OCI-M1 (cell line): ENCODE measurements around the gene MAP4K2.

Experiments used
- DNase-seq: peaks from one replicate; lab custom pipeline; 2025; lab: John Stamatoyannopoulos, UW

MAP4K2 gene

DNA sequence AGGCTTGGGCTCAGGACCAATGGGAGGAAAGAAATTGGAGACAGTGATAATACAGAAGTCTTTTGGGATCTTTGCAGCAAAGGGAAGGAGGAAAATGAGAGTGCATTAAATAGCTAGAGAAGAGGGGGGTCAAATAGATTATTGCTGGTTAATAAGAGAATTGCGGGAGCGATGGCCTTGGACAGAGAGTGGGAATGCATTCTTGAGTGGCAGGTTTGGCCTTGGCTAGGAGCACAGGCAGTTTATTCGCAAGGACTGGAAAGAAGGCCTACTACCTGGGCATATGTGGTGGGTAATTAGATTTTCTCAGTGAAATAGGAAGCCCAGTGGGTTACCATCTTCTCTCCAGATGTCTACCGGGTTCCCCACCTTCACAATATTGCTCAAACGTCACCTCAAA, 10.8 kb upstream of the MAP4K2 start:
- DNase-seq = no peak

DNA sequence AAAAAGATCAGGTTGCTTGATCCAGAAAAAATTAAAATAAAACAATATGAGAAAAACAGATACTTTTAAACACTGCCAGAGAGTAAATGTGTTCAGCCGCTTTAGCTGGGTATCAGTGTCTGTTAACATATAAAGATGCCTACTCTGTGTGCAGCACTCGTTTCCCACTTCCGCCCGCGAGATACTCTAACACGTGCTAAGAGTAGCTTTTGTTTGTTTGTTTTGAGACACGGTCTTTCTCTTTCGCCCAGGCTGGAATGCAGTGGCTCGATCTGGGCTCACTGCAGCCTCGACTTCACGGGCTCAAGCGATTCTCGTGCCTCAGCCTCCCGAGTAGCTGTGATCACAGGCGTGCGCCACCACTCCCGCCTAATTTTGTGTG, 7.9 kb upstream of the MAP4K2 start:
- DNase-seq = no peak

DNA sequence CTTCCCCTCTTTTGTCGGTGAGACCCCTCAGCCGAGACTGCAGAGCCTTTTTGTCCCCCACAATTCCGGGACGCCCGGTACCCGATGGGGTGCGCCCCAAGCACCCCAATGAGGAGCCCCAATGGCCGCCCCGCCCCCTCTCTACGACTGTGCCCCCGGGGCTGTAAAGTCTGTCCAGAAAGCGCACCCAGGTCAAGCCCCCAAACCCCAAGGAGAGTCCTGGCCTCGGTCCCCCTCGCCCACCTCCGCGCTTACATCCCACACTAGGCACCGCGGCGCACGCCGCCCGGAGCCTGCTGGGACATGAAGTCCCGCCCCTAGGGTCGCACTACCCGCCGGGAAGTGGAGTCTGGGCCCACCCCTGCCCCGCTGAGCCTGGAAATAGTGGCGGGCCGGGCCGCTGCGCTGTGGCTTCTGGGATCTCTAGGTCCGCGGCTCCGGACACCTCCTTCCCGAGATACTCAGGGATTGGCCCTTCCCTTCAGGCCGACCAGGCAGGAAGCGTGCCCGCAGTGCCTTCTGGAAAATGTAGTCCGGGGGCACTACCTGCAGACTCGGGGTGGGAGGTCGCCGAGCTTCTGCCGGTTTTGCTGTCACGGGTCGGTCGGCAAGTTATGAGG, 7.4 kb upstream of the MAP4K2 start, which contains the start of gene MEN1:
TSS of gene MEN1 (minus strand) at position 281 of the 620 bp plus-strand sequence. CDS start 442 bp downstream, outside the sequence.
- DNase-seq = peak; percentile 98

DNA sequence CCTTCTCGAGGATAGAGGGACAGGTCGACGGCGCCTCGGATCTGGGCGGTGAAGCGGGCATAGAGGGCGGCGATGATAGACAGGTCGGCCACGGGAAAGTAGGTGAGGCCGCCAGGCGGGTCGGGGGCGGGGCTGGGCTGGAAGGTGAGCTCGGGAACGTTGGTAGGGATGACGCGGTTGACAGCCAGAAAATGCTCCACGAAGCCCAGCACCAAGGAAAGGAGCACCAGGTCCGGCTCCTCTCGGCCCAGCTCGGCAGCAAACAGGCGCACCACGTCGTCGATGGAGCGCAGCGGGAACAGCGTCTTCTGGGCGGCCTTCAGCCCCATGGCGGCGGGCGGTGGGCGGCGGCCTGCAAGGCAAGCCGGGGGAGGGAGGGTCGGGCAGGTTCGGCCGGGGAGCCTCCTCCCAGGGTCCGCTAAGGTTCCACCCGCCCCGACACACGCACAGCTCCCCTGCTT, 6.8 kb upstream of the MAP4K2 start:
- no peak for DNase-seq

DNA sequence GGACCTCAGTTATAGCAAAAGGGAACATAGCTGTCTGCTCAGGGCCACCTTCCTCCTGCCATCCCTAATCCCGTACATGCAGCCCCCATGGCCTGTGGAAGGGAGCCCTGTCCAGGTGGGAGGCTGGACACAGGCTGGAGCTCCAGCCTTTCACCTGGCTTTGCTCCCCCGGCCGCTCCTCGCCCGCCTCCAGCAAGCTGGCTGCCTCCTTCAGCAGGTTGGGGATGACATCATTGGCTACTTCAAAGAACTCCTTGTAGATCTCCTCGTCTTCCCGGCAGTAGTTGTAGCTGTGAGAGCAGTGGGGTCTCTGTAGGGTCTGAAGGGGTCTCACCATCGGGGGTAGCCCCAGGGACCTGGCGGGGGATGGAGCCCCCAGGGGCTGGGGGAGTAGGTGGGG, 2.5 kb upstream of the MAP4K2 start:
- DNase-seq = no peak

DNA sequence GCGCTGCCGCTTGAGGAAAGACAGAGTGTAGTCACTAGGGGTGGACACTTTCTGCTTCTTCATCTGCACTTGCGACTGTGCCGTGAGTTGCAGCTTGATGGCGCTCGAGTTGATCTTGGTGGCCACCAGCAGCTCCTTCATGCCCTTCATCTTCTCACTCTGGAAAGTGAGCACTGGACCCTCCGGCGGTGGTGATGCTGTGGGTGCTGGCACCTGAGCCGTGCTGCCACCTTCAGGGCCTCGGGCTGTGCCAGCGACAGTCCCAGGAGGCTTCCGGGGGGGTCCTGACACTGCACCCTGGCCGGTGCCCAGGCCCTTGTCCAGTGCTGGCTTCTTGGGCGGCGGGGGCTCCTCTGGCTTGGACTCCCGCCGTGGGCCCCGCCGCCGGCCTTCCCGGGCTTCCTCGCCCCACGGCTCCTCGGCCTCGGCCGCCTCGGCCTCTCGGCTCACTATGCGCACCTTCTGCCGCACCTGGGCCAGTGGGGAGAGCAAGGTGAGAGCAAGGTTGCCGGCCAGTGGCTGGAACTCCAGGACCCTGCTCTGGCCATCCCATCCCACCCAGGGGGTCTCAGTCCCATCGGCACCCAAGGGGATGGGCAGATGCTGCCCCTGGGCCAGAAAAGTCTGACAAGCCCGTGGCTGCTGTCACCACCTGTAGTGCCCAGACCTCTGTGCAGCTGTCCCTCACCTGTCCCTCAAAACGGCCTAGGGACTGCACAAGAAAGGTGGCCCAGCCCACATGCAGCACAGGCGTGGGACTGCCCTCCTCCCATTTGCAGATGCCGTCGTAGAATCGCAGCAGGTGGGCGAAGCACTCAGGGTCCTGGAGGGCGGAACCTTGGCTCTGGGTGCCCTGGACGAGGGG, 1.6 kb upstream of the MAP4K2 start:
- no peak for DNase-seq

DNA sequence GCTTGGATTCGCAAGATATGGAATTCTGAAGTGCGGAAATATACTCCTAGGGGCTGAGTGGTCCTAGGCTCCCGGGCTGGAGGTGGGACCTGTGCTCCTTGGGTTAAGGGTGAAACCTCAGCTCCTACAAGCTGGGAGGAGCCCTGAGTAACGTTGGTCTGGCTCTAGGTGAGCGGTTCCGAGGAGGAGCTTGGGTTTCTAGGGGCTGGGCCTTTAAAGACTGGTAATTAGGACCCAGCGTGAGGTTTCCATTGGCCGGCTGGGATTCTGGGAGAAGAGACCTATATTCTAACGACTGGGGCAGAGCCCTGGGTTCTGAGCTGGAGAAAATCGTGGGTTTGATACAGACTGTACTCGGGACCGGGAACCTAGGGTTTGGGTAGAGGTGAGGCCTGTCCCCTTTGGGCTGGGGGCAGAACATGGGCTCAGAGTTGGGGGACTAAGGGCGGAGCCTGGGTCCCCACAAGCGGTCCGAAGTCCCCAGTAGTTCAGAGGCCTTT, 882 bp upstream of the MAP4K2 start:
- DNase-seq = no peak

DNA sequence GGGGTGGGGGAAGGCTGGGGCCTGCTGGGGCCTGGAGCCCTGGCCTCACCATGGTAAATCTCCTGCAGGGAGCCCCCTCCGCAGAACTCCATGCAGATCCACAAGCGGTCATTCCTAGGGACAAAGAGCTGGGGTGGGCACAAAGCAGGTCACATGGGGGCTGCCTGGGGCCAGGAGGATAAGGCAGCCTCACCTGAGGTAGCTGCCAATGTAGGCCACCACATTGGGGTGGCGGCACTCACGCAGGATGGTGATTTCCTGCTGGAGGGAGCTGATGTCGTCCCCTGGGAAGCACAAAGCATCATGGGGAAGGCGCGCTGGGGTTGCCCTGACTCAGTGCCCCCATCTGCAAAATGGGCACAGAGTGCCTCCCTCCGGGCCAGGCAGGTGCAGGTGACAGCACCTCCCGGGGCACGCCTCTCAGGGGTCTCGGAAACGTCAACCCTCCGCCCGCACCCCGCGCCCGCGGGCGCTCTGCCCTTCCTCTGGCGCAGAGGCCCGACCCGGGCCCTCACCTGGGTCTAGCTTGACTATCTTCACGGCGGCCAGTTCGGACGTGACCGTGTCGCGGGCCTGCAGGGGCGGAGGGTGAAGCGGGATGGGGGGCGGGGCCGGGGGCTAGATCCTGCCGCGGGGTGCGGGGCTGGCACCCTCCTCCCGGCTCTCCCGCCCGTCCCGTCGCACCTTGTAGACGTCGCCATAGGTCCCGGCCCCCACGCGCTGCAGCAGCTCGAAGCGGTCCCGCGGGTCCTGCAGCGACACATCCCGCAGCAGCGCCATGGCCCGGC, 450 bp downstream of the MAP4K2 start:
- DNase-seq = no peak

DNA sequence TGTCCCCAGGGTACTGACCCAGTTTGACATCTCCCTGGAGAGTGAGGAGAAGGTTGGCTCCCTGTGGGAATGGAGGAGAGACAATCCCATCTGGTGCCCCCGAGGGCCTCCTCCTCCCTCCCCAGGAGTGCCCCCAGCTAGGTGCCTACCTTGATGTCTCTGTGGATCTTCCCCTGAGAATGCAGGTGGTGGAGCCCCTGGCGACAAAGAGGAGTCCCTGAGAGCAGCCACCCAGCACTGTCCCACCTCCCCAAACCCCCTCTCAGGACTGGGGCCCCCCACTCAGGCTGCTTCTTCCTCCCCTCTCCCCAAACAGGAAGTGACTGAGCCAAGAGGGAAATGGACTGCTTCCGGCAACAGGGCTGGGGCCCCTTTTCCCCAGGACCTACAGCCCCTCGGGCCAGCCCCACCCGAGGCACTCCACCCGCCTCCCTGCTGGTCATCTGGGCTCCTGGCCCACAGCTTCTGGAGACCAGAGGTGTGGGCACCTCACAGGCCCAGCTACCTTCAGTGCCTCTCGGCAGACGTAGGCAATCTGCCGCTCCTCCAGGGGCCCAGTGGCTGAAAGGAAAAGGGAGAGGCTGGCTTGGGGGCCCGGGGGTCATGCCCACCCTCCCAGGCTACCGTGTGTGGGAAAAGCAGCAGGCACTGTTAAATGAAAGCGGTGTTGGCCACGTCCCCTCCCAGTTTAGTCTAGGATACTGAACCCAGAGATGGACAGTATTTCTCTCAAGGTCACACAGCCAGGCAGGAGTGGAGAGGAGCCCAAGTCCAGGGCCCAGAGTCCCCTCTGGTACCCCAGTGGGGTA, 1.2 kb downstream of the MAP4K2 start:
- DNase-seq = no peak

DNA sequence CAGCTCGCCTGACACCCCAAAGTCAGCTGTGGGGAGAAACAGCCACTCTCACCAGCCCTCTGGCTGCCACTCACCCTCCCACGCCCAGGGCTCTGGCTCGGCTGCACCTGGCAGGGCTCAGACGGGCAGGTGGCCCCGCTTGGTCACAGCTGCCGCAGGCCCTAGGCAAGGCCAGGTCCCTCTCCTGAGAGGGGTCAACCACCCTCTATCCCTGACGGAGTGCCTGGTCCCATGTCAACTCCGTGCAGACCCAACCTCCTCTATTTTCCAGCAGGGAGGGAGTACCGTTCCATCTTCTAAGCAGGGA, 1.9 kb downstream of the MAP4K2 start:
- DNase-seq = no peak

DNA sequence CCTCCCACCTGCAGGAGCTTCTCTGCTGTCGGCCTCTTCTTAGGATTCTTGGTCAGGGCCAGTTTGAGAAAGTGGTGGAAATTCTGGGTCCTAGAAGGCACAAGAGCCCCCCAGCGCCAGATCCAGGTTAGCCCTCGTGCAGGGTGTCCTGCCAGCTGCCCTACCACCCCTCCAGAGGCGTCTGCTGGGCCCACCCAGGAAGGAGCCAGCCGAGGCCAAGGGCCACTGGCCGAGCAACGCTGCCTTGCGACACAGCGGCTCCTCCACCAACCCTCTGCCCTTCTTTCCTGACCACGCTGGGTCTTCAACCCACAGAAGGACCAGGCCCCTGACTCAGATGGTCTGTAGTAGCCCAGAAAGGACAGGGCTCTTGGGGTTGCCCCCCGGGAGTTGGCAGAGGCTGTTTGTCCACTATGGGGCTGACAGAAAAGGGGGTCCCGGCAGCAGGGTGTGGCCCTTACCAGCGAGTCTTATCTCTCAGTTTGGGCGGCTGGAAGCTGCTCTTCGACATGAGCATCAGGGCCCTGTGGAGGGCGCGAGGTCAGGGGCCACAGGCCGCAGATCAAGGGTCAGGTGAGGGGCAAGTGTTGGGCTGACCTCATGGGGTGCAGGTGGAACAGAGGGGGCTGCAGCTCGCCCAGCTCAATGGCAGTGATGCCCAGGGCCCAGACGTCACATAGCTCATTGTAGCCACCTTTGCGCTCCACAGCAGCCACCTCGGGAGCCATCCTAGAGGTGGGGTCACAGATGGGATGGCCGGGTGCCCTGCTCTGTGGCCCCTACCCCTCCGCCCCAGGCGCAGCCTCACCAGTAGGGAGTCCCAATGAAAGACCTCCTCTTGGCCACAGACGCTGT, 2.5 kb downstream of the MAP4K2 start:
- no peak for DNase-seq

DNA sequence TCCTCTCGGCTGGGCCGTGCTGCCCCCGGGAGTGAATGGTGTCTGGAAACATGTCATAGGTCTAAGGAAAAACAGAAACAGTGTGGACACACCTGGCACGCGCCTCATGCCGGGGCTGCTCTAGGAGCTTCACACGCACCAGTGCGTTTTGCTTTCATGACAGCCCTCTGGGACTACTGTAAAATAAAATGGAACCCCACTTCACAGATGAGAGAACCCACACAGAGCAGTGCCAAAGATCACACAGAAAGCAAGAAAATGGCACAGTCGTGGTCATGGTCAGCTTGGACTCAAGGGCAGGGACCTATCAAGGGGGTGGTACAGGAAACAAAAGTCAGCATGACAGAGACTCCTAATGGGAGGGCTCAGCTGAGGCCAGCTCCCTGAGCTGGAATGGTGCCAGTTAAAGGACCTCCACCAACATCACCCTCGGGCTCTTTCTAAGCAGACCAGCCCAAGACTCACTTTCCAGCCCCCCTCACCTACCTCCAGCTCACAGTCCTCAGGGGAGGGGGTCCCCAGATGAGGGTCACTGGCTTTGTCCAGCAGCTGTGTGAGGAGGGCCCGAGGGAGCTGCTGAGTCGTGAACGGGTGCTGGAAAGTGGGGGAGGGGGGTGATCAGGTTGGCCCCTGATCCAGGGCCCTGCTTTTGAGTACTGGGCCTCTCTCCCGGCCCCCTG, 3.3 kb downstream of the MAP4K2 start:
- DNase-seq = peak; percentile 12

DNA sequence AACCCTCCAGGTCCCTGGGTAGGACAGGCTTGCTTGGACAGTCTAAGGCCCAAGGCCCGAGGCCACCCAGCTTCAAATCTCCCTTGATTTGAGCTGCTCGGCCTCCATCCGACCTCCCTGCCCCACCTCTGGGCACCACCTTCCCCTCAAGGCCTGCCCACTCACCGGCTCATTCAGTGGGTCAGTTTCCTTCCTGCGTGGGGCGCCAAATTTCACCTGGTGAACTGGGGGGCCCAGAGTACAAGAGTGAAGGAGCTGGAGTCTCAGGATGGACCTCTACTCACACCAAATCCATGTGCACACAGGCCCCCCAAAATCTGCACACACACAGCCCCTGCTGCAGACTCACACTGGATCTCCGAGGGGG, 3.8 kb downstream of the MAP4K2 start:
- DNase-seq = no peak

DNA sequence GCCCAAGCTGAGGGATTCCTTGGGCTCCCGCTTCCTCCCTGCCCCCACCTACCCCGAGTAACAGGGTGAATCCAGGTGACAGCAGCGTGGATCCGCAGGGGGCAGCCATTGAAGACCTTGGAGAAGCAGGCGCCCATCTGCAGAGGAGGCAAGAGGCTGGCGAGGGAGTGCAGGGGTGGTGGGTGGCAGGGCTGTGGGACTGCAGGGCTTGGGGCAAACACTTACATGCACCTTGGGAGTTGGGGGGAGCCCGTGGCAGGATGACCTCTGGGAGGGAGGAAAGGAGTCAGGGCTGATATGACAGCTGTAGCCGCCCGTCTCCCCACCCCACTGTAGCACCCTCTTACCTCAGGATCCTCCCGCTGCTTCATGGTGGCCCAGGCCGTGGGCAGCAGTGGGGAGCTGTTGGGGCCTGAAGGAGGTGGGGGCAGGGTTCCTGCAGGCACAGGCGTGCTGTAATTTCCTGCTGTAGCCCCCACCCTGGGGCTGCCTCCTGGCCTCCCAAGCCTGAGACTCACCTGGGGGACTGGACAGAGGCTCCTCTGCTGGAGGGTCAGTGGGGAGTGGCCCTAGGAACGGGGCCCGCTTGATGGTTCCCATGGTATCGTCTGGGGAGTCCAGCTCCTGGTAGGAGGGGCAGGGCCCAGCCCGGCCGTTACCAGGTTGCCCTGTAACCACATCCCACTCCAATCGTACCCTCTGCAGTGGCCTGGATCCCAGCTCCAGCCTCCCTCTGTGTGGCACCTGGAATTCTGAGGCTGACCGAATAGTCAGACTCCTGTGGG, 6.1 kb downstream of the MAP4K2 start:
- no peak for DNase-seq

DNA sequence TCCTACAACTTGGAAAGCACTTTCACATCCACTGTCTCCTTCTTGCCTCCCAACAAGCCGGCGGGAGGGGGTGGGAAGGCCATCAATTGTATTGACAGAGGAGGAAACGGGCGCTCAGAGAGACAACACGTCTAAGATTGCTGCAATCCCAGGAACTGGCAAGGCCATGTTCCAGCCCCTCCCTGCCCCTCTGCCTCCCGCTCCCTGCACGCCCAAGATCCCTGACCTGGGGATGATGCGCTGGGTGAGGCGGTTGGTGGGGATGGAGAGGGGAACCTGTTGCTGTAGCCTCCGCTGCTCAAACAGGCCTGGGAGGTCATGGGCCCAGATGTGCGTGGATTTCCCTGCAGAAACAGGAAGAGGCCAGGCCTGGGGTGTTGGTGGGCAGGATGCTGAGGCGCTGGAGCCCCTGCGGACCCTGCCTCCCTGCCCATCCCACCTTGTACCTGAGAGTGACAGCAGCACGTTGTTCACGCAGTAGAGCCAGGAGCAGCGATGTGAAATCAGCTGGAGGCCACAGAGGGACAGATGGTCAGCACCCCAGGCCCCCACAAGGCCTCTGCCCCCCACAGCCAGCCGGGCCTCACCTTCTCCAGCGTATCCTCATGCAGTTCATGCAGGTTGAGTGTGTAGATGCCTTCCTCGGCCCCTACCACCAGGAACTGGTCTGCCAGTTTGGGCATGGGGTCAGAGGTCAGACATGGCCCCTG, 6.8 kb downstream of the MAP4K2 start:
- no peak for DNase-seq

DNA sequence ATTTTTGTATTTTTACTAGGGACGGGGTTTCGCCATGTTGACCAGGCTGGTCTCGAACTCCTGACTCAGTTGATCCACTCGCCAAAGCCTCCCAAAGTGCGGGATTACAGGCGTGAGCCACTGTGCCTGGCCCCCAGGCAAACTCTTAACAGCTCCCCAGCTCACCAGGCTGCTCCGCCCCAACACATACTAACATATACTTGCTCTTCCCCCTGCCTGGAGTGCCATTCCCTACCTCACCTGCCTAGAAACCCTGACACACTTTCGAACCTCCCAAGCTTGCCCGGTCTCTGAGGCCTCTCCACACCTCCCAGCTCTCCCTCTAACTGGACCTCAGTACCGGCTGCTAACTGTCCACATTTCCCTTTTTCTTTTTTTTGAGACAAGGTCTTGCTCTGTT, 8.5 kb downstream of the MAP4K2 start:
- no peak for DNase-seq

DNA sequence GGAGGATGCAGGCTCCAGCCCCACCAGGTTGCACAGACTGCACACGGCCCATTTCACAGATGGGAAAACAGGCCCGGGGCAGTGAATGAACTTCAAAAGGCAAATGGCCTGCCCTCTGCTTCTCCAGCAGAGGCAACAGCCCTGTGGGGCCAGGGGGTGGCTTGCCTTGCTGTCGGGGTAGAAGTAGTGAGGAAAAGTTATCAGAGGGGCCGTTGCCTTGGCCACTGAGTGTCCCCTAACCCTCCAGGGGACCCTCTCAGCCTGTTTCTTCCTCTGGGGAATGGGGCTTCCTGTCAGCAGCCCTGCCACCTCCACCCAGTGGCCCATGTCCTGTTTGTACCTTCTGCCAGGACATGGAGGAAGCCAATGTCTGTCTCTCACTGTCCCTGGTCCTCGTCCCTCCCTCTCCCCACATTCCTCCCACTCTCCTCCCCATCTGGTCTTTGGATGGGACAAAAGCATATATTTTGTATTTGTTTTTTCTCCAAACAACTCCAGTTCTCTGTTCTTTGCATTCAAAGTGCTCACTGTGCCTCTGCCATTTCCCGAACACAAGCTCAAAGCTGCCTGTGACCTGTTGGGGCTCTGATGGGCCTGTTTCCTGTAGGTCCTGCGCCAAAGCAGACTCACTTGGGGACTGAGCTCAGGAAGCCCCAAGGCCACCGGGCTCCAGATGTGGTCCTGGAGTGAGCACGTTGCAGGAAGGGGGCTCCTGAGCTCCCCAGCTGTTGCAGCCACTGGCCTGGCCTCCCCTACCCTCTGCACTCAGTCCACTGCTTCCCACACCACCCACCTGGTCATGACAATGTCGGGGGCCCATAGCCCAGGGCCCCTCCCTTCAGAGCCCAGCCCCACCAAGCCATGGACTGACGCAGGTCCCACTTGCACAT, 9.5 kb downstream of the MAP4K2 start:
- DNase-seq = no peak

DNA sequence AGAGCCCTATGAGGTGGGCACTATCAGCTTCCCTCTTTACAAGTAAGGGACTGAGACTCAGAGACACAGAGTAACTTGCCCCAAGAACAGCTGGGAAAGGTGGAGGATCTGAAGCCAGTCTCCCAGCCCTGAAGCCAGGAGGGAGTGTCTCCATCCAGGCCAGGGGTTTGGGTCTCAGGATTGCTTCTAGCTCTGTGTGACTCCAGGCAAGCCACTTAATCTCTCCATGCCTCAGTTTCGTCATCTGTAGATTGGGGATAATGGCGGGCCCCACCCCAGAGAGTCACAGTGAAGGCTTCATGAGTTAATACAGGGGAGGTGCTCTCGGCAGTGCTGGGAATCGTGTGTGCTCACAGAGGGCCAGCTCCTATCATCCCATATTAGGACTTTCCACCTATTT, 10.5 kb downstream of the MAP4K2 start:
- no peak for DNase-seq
